Stimulated activated CD8-positive, alpha-beta memory T cell treated with anti-CD3 and anti-CD28 coated beads, Interleukin-15, amount 100 ng/mL, for 24 hours (primary cell): ENCODE results near the gene BMAL1.

ENCODE experiments used
- DNase-seq: peaks from one replicate; pipeline ENCODE4 v3.0.0-alpha.2; 2020; ENCODE audit warnings: low read depth

The BMAL1 gene

GRCh38 chr11:13343931-13344717, 66.5 kb downstream of the BMAL1 start:
- peak; percentile 29 for DNase-seq

GRCh38 chr11:13344818-13345217, 67.2 kb downstream of the BMAL1 start:
- no peak for DNase-seq

GRCh38 chr11:13346470-13346869, 68.9 kb downstream of the BMAL1 start:
- no peak for DNase-seq

- no peak for DNase-seq
Observed at GRCh38 chr11:13347901-13348300, 70.3 kb downstream of the BMAL1 start.

DNA sequence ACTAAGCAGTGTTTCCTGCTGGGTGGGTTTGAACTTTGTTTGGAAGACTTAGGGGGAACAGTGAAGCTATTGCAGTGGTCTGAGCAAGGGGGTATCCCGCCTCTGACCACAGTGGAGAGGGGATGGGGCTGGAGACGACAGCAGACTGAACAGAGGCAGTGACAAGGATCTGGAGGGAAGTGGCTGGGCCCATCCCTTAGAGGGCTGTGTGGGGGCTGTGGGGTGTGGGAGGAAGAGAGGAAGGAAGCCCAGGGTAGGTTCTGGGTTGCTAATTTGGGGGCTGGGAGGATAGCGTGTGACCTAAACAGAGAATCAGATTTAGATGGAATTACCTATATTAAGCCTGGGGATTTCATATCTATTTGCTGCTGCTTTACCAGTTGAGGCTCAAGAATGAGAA, 70.7 kb downstream of the BMAL1 start:
- no peak for DNase-seq

DNA sequence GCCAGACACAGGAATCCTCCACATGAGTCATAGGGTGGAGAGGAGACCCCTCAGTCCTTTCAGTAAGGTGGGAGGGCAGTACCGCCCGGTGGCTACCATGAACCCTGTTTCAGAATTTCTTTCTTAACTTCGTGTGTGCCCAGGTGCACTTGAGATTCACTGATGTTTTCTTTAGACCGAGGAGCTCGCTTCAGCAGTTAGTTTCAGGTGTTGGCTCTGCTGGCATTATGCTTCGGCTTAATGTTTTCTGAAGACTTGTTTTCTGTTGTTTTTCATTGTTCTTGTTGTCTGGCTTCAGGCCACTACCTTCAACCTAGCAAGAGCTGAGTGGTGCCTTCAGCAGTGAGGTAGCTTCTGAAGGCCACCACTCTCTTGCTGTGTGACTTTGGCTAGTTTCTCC, 71.5 kb downstream of the BMAL1 start:
- DNase-seq, result no peak

GRCh38 chr11:13349581-13349980, 72.0 kb downstream of the BMAL1 start:
- DNase-seq, result no peak

GRCh38 chr11:13352711-13353110, 75.1 kb downstream of the BMAL1 start:
- DNase-seq, result no peak

GRCh38 chr11:13354335-13354734, 76.7 kb downstream of the BMAL1 start:
- no peak for DNase-seq

DNA sequence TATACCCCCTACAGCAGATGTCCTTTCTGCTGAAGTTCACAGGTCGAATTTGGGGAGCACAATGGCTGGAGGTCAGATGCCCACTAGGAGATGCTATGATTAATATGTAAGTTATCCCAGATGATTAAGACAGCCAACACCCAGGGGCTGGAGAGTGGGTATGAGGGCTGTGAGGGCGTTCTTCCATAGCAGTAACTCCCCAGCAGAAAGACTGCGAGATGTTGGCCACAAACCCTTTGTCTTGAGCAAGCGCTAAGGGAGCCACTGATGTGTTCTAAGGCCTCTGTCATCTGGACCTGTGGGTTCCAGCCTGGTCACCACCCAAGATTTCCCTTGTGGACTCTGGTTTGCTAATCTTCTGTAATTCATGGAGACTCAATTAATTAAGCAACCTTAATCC, 77.6 kb downstream of the BMAL1 start:
- DNase-seq, result no peak

DNA sequence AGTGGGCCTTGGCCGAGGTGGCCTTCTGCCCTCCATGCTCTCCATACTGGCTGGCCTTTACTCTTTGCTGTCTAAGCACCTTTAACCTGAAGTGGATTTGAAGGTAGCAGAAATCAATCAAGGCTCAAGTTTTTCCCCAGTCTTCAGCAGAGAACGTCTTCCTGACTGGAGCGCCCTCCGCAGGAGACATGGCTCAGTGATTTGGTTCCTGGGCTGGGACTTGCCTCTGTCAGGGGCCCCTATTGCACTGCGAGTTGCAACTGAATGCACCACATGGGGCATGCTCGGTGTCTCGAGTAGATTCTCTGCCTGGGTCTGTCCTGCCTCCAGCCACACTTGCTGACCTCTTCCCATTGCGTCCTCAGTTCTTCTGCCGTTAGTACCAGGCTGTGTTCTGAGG, 79.6 kb downstream of the BMAL1 start:
- DNase-seq, result no peak

DNA sequence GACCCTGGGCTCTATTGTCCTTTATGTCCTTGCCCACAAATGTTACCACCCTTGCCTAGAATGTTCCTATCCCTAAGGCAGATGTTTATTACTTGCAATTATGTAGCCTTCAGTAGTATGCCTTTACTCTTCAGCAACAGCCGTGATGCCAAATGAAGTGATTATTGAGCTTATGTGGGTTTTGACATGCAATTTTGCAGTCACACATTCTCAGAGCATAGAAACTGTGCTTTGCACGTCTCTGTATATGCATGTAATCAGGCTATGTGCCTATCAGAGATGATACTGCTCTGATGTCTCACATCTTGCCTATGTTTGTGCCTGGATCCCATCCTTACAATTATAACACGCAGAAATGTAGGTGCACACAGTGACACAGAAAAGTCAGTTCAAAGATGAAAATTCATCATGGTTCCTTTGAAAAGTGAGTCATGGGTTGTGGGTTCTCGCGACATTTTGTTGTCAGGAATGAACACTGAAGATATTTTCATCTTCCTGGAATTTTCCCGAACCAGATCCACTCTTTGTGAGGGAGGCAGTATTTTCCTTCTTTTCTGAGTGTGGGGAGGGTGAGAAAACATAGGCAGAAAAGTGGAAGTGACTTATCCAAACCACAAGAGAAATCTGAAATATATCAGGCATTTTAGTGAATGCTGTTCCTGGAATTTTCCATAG, 81.1 kb downstream of the BMAL1 start:
- no peak for DNase-seq

GRCh38 chr11:13362596-13363109, 85.1 kb downstream of the BMAL1 start:
- no peak for DNase-seq

- no peak for DNase-seq
Observed at GRCh38 chr11:13364388-13364787, 86.8 kb downstream of the BMAL1 start.

GRCh38 chr11:13366266-13367026, 88.9 kb downstream of the BMAL1 start:
- DNase-seq, result no peak

GRCh38 chr11:13367115-13367514, 89.5 kb downstream of the BMAL1 start:
- DNase-seq, result no peak

GRCh38 chr11:13368041-13368446, 90.5 kb downstream of the BMAL1 start:
- DNase-seq, result no peak

GRCh38 chr11:13373216-13373615, 95.6 kb downstream of the BMAL1 start:
- DNase-seq, result no peak

GRCh38 chr11:13375798-13376197, 98.2 kb downstream of the BMAL1 start:
- no peak for DNase-seq

- DNase-seq, result no peak
Observed at GRCh38 chr11:13376402-13376801, 98.8 kb downstream of the BMAL1 start.

DNA sequence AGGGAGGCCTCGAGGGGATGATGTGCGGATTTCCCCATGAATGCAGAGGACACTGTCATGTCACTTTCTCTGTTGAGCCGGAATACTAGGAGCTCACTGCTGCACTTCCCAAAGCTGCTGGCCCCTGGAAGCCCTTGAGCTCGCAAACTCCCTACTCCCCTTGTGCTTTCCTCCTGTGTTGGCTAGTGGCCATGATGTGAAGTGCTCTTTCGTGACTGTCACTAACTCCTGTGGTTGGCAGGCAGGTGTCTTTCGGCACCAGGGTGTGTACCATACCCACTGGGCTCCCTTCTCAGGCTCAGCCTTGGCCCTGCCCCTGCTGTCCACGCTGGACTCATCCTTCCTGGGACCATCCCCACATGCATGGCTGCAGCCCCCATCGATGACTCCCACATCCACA, 99.2 kb downstream of the BMAL1 start:
- DNase-seq, result no peak

- no peak for DNase-seq
Observed at GRCh38 chr11:13378316-13378715, 100.7 kb downstream of the BMAL1 start.

DNA sequence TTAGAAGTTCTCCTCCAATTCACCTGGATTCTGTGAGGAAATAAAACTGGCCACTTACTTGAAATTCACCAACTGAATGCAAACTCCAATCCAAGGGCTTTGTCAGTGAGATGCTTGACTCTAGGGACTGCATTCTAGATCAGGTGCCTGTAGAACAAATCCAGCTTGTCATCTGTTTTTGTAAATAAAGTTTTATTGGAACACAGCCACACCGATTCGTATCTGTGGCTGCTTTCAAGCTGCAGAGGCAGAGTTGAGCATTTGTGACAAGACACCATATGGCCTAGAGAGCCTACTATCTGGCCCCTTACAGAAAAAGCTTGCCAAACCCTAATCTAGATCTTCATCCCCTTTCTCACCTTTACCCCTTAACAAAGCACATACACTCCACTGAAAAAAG, 103.1 kb downstream of the BMAL1 start:
- no peak for DNase-seq
